ENCODE measurements around the gene BMPR1B. TPM values are rescaled to one million over a fixed set of nuclear protein-coding genes. Genes with fewer than 3 reads are reported as not detected.

BMPR1B gene
- total RNA-seq, 1 donor from 2014 or later, result 0.24 TPM

GRCh38 chr4:94968493-94968892, 210.7 kb downstream of the BMPR1B start:
- ATAC-seq, result no peak

GRCh38 chr4:94970650-94971049, 212.9 kb downstream of the BMPR1B start:
- ATAC-seq, result no peak

DNA sequence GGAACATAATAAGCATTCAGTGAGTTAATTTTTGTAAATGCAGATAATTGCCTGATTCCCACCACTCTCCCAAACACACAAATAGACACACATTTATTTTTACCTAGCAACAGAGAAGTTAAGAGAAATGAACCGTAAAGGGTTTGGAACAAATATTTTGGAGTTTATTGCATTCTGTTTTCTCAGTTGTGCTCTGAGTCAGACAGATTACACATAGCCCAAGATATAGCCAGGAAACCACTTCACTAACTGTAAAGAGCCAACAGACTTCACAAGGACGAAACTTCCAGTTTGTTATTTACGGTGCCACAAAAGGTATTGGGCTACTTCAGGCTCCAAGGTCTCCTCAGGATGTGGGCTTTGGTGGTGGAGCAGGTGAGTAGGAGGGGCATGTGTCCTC, 217.0 kb downstream of the BMPR1B start:
- ATAC-seq, result no peak

GRCh38 chr4:94976371-94977011, 218.7 kb downstream of the BMPR1B start:
- no peak for ATAC-seq

- no peak for ATAC-seq
These were observed 221.1 kb downstream of the BMPR1B start for GRCh38 chr4:94978904-94979303.

GRCh38 chr4:94979621-94980020, 221.9 kb downstream of the BMPR1B start:
- ATAC-seq, result no peak

DNA sequence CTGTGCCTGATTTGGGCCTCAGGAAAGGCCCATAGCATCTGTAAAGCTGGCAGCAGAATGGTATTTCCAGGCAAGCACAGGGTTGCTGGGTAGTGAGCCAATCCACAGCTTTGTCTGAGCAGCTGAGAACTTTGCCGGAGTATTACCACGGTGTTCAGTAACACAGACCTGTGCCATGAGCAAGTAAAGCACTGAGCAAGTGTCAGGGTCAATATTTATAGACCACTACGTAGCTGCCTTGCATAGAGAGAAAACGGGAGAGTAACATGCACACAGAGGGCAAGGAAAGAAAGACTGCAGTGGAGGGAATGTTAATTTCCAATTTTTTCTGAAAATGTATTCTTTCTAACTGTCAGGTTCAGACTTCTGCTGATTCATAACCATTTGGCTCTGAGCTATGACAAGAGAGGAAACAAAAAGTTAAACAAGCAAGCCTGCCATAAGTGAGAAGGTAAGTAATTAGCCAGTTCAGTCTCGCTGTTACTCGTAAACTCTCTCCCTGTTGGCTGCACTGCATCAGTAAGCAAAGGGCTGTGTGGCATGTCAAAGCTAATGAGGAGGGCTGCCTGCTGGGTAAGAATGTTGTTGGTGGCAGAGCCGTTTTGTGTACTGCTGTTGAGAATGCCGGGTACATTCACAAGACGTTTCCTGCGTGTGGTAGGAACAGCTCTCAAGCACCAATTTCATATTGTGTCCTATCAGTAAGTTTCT, 238.1 kb downstream of the BMPR1B start:
- no peak for ATAC-seq

GRCh38 chr4:95000076-95000648, 242.4 kb downstream of the BMPR1B start:
- no peak for ATAC-seq

- ATAC-seq, result no peak
These were observed 247.2 kb downstream of the BMPR1B start for GRCh38 chr4:95004912-95005311.

GRCh38 chr4:95007998-95008397, 250.2 kb downstream of the BMPR1B start:
- ATAC-seq, result no peak

GRCh38 chr4:95013236-95013635, 255.5 kb downstream of the BMPR1B start:
- no peak for ATAC-seq

GRCh38 chr4:95014068-95014467, 256.3 kb downstream of the BMPR1B start:
- no peak for ATAC-seq

DNA sequence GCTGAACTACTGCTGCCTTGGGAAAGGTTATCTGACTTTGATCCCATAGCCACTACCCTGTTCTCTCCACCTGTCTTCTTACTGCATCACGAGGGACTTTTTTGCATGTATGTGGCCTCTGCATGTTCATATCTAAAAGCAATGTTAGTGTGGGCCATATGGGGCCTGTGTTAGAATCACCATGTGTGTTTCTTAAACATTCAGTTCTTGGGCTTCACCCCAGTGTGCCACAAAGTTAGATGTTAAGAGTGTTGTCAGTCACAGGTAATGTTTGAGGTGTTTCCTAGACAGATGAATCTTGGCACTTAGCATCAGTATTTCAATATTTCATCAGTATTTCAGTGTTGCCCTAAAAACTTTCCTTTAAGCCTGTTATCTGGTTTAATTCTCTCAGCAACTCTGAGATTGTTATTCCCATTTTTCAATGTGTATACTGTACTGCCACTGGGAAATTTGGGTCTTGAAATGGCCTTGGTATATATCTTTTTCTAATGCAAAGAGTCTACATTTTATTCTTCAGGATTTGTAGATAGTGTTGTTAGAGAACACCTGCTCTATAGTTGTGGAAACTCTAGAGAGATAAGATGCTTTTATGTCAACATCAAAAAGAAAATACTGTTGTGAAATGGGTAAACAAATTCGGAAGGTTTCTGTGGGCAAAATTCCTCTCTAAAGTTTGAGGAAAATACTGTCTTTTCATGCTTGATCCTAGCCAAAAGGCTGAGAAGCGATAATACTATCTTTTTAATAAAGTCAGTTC, 259.7 kb downstream of the BMPR1B start:
- no peak for ATAC-seq

- no peak for ATAC-seq
These were observed 261.0 kb downstream of the BMPR1B start for GRCh38 chr4:95018785-95019184.

DNA sequence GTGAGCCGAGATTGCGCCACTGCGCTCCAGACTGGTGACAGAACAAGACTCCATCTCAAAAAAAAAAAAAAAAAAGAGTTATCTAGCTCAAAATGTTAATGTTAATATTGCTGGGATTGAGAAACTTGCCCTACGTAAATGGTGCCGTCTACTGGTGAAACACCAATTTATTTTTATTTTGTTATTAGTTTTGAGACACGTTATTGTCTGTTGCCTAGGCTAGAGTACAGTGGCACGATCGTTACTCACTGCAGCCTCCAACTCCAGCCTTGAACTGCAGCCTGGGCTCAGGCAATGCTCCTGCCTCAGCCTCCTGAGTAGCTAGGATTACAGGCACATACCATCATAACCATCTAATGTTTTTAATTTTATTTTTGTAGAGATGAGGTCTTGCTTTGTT, 262.8 kb downstream of the BMPR1B start:
- no peak for ATAC-seq

DNA sequence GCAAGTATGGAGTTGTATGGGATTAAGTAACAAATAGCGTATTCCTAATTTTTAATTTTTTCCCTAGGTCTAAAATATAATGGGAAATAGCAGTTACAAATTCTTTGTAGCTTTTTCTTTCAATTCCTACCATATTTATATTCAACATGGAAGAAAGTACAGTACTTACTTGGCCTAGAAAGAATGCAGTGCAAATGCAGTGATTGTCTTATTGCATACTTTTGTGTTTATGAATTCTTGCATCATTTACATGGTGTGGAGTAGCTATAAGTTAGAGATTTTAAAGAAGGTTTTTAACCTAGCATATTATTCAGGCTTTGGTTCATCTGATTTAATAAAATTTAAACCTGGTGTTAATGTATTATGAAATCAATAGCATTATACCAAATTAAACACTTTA, 263.3 kb downstream of the BMPR1B start:
- no peak for ATAC-seq

GRCh38 chr4:95023110-95023509, 265.4 kb downstream of the BMPR1B start:
- no peak for ATAC-seq

DNA sequence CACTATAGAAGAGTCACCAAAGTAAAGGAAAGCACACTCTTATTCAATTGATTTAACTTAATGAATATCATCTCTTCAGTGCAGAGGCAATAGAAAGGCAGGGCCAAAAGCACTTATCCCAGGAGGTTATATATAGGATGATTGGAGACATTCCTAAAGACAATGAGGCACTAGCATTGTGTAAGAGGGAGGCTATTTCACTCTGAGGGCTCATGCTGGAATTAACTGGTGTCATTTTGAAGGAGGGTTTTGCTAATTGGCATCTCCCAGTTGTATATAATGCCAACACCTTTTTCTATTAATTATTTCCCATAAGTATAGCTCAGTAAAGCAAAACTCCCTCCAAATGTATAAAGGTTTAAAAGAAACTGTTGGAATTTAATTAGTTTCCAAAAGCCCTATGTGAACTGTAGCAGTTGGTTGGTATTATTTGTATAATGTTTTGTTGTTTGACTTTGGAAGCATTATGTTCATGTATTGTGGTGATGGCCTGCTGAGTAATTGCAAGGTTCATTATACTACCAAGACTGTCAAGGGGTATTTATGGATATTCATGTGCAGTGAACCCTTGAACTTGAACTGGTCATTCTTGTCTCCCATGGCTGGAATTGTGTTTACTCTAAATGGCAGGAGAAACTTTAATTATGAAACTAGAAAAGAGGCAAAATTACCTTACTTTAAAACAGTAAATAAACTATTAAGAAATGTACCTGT, 270.3 kb downstream of the BMPR1B start:
- no peak for ATAC-seq

- no peak for ATAC-seq
These were observed 281.0 kb downstream of the BMPR1B start for GRCh38 chr4:95038791-95039190.

- ATAC-seq, result no peak
These were observed 286.6 kb downstream of the BMPR1B start for GRCh38 chr4:95044324-95044837.

DNA sequence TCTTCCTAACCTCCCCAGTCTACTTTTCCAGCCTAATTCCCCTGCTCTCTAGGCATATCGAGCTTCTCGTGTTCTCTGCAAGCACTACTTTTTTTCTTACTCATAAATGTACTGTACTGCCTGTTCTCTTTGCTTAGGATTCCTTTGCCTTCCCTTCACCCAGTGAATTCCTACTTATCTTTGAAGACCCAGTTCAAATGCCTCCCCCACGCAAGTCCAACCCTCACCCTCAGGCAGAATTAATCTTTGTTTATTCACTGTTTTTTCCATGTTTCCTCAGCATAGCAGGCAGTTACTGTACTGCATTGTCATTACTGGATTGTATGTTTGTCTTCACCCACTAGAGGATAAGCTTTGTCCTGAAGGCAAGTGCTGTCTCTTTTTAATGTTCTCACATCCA, 287.7 kb downstream of the BMPR1B start:
- no peak for ATAC-seq

DNA sequence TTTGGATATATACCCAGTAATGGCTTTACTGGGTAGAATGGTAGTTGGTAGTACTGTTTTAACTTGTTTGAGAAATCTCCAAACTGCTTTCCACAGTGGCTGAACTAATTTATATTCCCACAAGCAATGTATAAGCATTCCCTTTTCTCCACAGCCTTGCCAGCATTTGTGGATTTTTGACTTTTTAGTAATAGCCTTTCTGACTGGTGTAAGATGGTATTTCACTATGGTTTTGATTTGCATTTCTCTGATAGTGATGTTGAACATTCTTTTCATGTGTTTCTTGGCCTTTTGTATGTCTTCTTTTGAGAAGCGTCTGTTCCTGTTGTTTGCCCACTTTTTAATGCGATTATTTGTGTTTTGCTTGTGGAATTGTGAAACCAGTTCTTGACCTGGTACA, 290.5 kb downstream of the BMPR1B start:
- no peak for ATAC-seq

Data from esophagus mucosa (tissue), 1 donor.